ENCODE results near the gene DVL3. TPM values are rescaled to one million over a fixed set of nuclear protein-coding genes. Genes with fewer than 3 reads are reported as not detected.

The DVL3 gene
- total RNA-seq, 2 donors from 2014 or later = 40.0 to 53.4 TPM

- no peak for ATAC-seq
Observed at GRCh38 chr3:184126006-184126405, 29.2 kb upstream of the DVL3 start.

GRCh38 chr3:184129012-184129411, 26.2 kb upstream of the DVL3 start:
- H3K36me3 ChIP-seq (replicated peaks in 1 of 2; ENCODE audit: insufficient read depth in 1 of 2, low read depth in 2 of 2) = no peaks in the 10 kb centered on the region
- H3K4me1 ChIP-seq = peaks cover 4% of the 10 kb centered on the region
- intact Hi-C loops (cut with DNase I) = no loop called here
- H3K27ac ChIP-seq = no peak overlapping the region
- H3K9me3 ChIP-seq = no peaks in the 10 kb centered on the region
- peak in 2 of 4 donors; percentile 12 to 26 for DNase-seq
- H3K27me3 ChIP-seq = no peaks in the 10 kb centered on the region
- no peak overlapping the region for H3K4me3 ChIP-seq
- WGBS, 2 donors = 29 to 46% methylated on average over 2 of the region's 2 CpGs
- TF ChIP-seq POLR2A (IDR thresholded peaks at IDR 0.05) = no peak
- TF ChIP-seq, protein P1, sequence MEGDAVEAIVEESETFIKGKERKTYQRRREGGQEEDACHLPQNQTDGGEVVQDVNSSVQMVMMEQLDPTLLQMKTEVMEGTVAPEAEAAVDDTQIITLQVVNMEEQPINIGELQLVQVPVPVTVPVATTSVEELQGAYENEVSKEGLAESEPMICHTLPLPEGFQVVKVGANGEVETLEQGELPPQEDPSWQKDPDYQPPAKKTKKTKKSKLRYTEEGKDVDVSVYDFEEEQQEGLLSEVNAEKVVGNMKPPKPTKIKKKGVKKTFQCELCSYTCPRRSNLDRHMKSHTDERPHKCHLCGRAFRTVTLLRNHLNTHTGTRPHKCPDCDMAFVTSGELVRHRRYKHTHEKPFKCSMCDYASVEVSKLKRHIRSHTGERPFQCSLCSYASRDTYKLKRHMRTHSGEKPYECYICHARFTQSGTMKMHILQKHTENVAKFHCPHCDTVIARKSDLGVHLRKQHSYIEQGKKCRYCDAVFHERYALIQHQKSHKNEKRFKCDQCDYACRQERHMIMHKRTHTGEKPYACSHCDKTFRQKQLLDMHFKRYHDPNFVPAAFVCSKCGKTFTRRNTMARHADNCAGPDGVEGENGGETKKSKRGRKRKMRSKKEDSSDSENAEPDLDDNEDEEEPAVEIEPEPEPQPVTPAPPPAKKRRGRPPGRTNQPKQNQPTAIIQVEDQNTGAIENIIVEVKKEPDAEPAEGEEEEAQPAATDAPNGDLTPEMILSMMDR (IDR thresholded peaks at IDR 0.05) = peak in 1 of 7 experiments; percentile 13
- ATAC-seq = no peak

More at GRCh38 chr3:184126006-184126405, 29.2 kb upstream of the DVL3 start:
- Histone ChIP-seq H3K9me3 (no peaks in the 10 kb centered on the region), H3K27me3 (no peaks in the 10 kb centered on the region), H3K4me3 (no peak overlapping the region), H3K27ac (no peak overlapping the region), H3K36me3 (replicated peaks in 1 of 2; ENCODE audit: insufficient read depth in 1 of 2, low read depth in 2 of 2) (no peaks in the 10 kb centered on the region), H3K4me1 (no peaks in the 10 kb centered on the region)
- DNase-seq = no peak
- intact Hi-C loops (cut with DNase I) = no loop called here
- TF ChIP-seq, protein P1 (IDR thresholded peaks at IDR 0.05) = no peak
- no peak for TF ChIP-seq POLR2A (IDR thresholded peaks at IDR 0.05)
- whole genome bisulfite sequencing, 2 donors = 74 to 82% methylated on average over 3 of the region's 3 CpGs

DNA sequence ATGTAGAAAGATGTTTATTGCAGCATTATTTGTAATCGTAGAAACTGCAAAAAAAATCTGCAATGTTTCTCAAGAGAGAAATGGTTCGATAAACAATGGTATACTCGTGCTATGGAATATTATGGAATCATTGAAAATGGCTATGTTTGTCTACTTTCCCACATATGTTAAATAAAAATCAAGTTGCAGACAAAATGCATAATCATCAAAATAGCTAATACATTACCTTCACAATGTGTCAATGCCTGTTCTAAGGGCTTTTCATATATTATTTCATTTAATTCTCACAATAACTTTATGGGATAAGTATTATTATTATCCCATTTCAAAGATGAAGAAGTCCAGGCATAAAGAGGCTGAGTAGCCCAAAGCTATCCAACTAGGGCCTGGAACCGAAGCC, 22.2 kb upstream of the DVL3 start:
- no peaks in the 10 kb centered on the region for H3K27me3 ChIP-seq
- ATAC-seq = no peak
- H3K4me3 ChIP-seq = no peak overlapping the region
- no peaks in the 10 kb centered on the region for H3K36me3 ChIP-seq (replicated peaks in 1 of 2; ENCODE audit: insufficient read depth in 1 of 2, low read depth in 2 of 2)
- no peak overlapping the region for H3K27ac ChIP-seq
- 91 to 95% methylated on average over 4 of the region's 4 CpGs for WGBS, 2 donors
- intact Hi-C loops (cut with DNase I) = no loop called here
- H3K4me1 ChIP-seq = peaks cover 19% of the 10 kb centered on the region
- H3K9me3 ChIP-seq = no peaks in the 10 kb centered on the region
- TF ChIP-seq POLR2A (IDR thresholded peaks at IDR 0.05) = no peak
- TF ChIP-seq, protein P1 (IDR thresholded peaks at IDR 0.05) = no peak
- no peak for DNase-seq

GRCh38 chr3:184133840-184134745, 21.1 kb upstream of the DVL3 start:
- H3K27ac ChIP-seq = peak overlapping the region; percentile 69 to 89 (median 86)
- ATAC-seq = peak; percentile 81
- no peaks in the 10 kb centered on the region for H3K27me3 ChIP-seq
- peak; percentile 30 to 76 (median 71) for TF ChIP-seq POLR2A (IDR thresholded peaks at IDR 0.05)
- TF ChIP-seq, protein P1 (IDR thresholded peaks at IDR 0.05) = peak in 1 of 7 experiments; percentile 7
- H3K4me3 ChIP-seq = peak overlapping the region; percentile 61 to 93
- no peaks in the 10 kb centered on the region for H3K9me3 ChIP-seq
- intact Hi-C loops (cut with DNase I) = no loop called here
- no peaks in the 10 kb centered on the region for H3K36me3 ChIP-seq (replicated peaks in 1 of 2; ENCODE audit: insufficient read depth in 1 of 2, low read depth in 2 of 2)
- DNase-seq = peak; percentile 87 to 93 (median 90)
- WGBS, 2 donors = 0 to 1% methylated on average over 15 to 37 of the region's 37 CpGs
- H3K4me1 ChIP-seq = peaks cover 19% of the 10 kb centered on the region

Measured in body of pancreas (tissue), 4 donors.